Activated T-helper 9 cell treated with anti-CD3 and anti-CD28 coated beads, Interleukin-2, amount 50 U/mL, for 16 hours (primary cell): Measurements from ENCODE around the gene EXOSC9.

Experiments
- DNase-seq: peaks from one replicate; pipeline ENCODE4 v3.0.0-alpha.2; 2020; ENCODE audit warnings: low read depth

EXOSC9 gene

DNA sequence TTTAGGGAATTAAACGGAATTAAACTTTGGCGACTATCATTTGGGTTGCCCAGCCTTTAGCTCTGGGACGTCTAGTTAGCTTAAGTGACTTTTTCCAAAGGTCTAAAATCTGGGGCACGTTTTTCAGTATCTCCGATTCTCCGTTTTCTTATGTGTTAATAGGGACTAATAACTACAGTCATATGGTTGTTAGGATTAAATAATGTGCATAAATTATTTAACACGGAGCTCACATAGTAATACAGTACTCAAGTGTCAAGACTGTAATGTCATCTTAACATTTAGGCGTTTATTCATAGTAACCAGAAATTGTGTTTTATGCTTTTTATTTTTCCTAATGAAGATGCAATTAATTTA is 23.0 kb downstream of the EXOSC9 start:
- no peak for DNase-seq

DNA sequence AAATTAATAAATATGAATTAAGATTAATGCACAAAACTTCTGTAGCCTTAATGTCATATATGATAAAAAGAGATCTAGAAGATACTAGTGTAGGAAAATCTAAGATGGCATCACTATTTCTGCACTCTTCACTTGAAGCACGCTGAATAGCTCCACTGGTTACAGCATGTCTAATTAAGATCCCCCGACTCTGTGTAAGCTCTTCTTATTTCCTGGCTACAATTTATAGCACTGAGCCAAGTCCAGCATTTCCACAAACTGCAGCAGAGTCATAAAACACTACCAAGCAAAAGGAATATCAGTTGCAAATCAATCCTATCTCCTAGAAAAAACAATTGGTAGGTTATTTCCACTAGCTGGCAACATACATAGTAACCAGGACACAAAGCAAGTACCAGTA is 23.8 kb downstream of the EXOSC9 start:
- no peak for DNase-seq

DNA sequence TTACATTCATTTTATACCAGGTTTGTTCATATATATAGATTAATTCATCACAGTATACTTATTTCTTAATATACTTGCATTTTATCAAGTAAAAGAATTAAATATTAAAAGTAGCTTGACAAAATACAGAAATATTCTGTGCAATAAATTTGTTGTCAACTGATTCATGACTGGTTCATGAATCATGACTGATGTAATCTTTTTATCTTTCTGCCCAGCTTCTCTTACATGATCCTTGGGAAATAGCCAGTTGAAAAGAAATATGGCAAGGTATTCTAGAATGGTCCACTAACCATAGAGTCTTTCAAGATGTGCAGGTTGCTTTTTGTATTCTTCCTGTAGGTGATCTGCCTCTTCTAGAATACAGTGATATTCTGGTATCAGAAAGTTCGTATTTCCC is 26.7 kb downstream of the EXOSC9 start:
- DNase-seq = no peak

DNA sequence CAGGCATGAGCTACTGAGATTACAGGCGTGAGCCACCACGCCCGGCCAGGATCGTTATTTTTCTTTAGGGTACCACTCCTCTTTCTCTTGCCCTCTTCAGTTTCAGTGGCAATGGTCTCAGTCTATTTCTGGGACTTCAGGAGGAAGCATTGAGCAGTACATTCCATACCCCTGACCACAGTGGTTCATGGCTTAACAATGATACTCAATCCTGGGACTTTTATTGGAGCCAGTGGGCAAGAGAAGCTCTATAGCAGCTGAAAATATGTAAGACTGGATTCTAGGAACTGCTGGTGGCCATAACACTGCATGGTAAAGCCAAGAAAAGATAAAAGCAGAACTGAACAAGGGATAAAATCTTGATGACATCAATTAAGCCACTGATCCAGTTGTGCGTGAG is 28.4 kb downstream of the EXOSC9 start:
- DNase-seq = no peak

DNA sequence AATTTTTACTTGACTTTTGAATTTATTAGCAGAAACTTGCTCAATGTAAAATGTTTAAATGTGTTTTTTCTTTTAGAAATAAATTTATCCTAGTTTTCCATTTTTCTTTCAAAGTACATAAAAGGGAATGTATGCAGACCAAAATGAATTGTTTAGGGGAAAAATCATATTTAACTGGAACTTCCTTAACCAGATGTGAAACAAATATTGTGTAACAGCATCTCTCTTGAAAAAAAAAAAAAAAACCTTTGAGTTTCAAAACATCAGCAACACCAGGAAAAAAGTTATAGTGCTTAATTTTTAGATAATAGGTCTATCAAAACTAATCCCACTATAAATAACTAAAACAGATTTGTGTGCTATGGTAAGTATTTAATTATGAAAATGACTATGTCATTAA is 37.0 kb downstream of the EXOSC9 start:
- no peak for DNase-seq

DNA sequence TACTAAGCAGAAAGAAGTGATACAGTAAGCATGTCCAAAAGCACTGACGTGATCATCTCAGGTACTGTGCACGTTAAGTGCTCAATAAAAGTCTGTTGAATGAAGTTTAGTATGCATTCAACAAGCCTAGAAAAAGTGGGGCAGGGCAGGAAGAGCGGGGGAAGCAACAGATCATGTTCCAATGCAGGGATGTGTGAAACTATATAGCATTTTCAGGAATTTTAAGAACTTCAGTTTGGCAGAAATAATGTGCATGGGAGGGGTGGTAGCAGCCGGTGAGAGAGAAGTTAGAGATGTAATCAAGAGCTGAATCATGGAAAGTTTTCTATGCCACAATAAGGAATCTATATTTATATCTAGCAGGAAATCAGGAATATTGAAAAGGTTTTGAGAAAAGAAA is 41.7 kb downstream of the EXOSC9 start:
- no peak for DNase-seq

DNA sequence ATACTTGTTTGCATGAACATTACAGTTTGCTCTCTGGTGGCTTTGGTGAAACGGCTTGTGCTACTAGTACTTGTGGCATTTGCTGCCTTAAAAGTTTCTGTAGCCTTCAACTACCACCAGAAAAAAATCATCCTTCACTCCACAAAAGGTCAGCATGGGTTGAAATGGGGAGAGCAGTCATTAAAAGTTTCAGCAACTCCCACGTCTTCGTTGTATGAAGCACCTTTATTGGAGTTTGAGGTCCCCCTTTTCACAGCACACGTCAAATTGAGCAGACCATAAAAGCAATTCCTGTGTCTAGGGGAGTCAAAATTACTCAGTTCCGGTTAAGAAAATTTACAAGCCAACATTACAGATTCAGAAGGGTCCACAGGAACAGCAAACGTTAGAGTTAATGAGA is 45.5 kb downstream of the EXOSC9 start:
- DNase-seq = no peak

DNA sequence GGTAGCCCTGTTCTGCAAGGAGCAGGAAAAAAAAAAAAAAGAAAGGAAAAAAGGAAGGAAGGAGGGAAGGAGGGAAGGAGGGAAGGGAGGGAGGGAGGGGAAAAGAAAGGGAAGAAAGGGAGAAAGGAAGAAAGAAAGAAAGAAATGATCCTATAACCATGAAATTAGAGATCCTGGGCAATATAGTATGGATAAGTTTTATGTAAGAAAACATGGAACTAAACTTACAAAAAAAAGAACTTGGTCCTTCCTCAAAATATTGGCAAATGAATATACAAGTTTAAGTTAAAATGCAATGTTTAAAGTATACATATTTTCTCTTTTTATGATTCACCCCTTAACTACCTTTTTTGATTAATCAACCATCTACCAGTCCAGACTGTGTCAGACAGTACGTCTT is 50.2 kb downstream of the EXOSC9 start:
- no peak for DNase-seq

DNA sequence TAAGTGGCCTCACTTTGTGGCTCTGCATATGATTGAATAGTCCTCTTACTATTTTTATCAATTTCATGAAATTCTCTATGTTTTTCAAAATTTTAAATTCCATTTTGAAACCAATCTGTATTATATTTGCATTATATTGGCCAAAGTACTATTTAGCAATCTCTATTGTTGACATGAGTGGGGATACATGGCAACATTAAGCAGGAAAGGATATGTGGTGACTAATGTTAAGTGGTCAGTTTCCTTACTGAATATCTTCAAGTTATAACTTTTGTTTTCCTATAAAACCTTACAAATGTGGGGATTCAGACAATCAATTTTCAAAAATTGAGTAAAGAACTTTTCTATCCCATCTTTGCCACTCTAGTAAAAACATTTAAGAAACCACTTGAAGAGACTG is 59.0 kb downstream of the EXOSC9 start:
- no peak for DNase-seq

DNA sequence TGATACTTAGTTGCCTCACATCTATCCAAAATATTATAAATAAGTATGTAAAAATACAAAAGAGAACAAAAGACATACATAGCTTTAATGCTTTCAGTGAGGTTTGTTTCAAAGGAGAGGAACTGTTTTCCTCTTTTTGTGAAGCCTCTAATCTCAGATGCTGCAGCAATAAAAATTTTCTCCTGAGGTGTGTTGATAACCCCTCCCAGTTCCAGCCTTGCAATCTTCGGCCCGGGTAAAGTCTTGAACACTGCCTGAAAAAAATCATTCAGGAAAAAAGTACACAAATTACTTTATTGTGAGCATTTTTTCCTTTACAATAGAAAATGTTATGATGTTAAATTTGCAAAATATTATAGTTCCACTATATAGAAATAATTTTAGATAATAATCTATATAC is 60.3 kb downstream of the EXOSC9 start:
- DNase-seq = no peak

DNA sequence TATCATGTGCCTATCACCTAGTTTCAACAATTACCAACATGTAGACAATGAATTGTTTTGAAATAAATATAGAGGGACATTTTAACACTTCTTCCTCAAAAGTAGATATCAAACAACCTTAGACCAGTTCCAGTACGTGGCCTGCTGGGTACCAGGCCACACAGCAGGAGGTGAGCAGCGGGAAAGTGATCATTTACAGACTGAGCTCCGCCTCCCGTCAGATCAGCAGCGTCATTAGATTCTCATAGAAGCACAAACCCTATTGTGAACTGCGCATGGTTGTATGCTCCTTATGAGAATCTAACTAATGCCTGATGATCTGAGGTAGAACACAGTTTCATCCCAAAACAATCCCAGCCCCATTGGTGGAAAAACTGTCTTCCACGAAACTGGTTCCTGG is 62.7 kb downstream of the EXOSC9 start:
- DNase-seq = no peak
